HEK293 (cell line): ENCODE data around the gene PARD3.

Source experiments
- CTCF ChIA-PET: fragments of 350-600 bp; formaldehyde crosslinking; extraction: SDS; loops from one replicate; lab custom pipeline; 2021; ENCODE audit warnings: antibody characterized with exemption; lab: Yijun Ruan, JAX
- POLR2A ChIA-PET: fragments of 300-600 bp; formaldehyde crosslinking; extraction: SDS; loops from one replicate; lab custom pipeline; 2020; ENCODE audit warnings: antibody characterized with exemption, inconsistent platforms; lab: Yijun Ruan, JAX
- H3K27ac ChIP-seq: fragments of 200-500 bp; sonication (Bioruptor generic); 2 replicates; pipeline ENCODE4 v1.5.1; 2014; ENCODE audit warnings: low read depth, low read length, control low read depth, inconsistent platforms; ENCODE audit errors: extremely low read depth
- H3K36me3 ChIP-seq, 2 experiments: fragments of 200-500 bp in 1 of 2; sonication (Bioruptor generic) in 1 of 2; 1 replicate in 1 of 2; 2 replicates in 1 of 2; pipeline ENCODE4 v1.5.1; 2014 to 2017; ENCODE audit warnings: inconsistent platforms in 2 of 2, low read length in 2 of 2; ENCODE audit not compliant: control insufficient read depth in 2 of 2, insufficient read depth in 1 of 2
- H3K4me1 ChIP-seq: fragments of 200-500 bp; sonication (Bioruptor generic); 2 replicates; pipeline ENCODE4 v1.5.1; 2014; ENCODE audit warnings: mild to moderate bottlenecking, low read length, inconsistent platforms; ENCODE audit not compliant: control insufficient read depth, insufficient read depth
- H3K4me3 ChIP-seq: 2 replicates; pipeline ENCODE4 v1.5.1; 2011; ENCODE audit warnings: low read depth, mild to moderate bottlenecking, control low read depth, low read length, moderate library complexity
- H3K9me3 ChIP-seq: fragments of 200-500 bp; sonication (Bioruptor generic); 2 replicates; pipeline ENCODE4 v1.5.1; 2014; ENCODE audit warnings: low read depth, low read length, inconsistent platforms; ENCODE audit not compliant: control insufficient read depth, insufficient read depth
- GFI1B ChIP-seq: fragments of 450-650 bp; formaldehyde crosslinking; IDR thresholded peaks from 2 replicates; pipeline ENCODE4 v1.5.1; 2016; ENCODE audit warnings: missing biosample characterization, missing genetic modification characterization
- GLIS1 ChIP-seq: fragments of 450-650 bp; formaldehyde crosslinking; IDR thresholded peaks from 2 replicates; pipeline ENCODE4 v1.5.1; 2016; ENCODE audit warnings: missing biosample characterization, missing genetic modification characterization
- OSR2 ChIP-seq: fragments of 450-650 bp; formaldehyde crosslinking; IDR thresholded peaks from 2 replicates; pipeline ENCODE4 v1.5.1; 2016; ENCODE audit warnings: missing biosample characterization, missing genetic modification characterization
- PRDM1 ChIP-seq: fragments of 450-650 bp; formaldehyde crosslinking; IDR thresholded peaks from 2 replicates; pipeline ENCODE4; 2016; ENCODE audit warnings: missing biosample characterization, missing genetic modification characterization
- ZBTB11 ChIP-seq: fragments of 450-650 bp; formaldehyde crosslinking; conservative IDR thresholded peaks from 2 replicates; pipeline ENCODE4 v1.5.1; 2016; ENCODE audit warnings: low read depth, missing biosample characterization, missing genetic modification characterization
- ZBTB17 ChIP-seq: fragments of 450-650 bp; formaldehyde crosslinking; IDR thresholded peaks from 2 replicates; pipeline ENCODE4 v1.5.1; 2016; ENCODE audit warnings: missing biosample characterization, missing genetic modification characterization
- ZBTB21 ChIP-seq: fragments of 450-650 bp; formaldehyde crosslinking; IDR thresholded peaks from 2 replicates; pipeline ENCODE4 v1.5.1; 2017; ENCODE audit warnings: missing biosample characterization, missing genetic modification characterization
- ZFHX2 ChIP-seq: fragments of 450-650 bp; formaldehyde crosslinking; conservative IDR thresholded peaks from 2 replicates; pipeline ENCODE4 v1.5.1; 2016; ENCODE audit warnings: missing biosample characterization, missing genetic modification characterization
- ZFP37 ChIP-seq: fragments of 450-650 bp; formaldehyde crosslinking; IDR thresholded peaks from 2 replicates; pipeline ENCODE4 v1.5.1; 2016; ENCODE audit warnings: missing biosample characterization, missing genetic modification characterization
- ZIC2 ChIP-seq: fragments of 450-650 bp; formaldehyde crosslinking; IDR thresholded peaks from 2 replicates; pipeline ENCODE4 v1.5.1; 2016; ENCODE audit warnings: missing biosample characterization, missing genetic modification characterization
- ZNF148 ChIP-seq: fragments of 450-650 bp; formaldehyde crosslinking; IDR thresholded peaks from 2 replicates; pipeline ENCODE4 v1.5.0; 2017; ENCODE audit warnings: missing biosample characterization, missing genetic modification characterization, borderline replicate concordance
- ZNF2 ChIP-seq: fragments of 450-650 bp; formaldehyde crosslinking; IDR thresholded peaks from 2 replicates; pipeline ENCODE4 v1.5.1; 2016; ENCODE audit warnings: missing biosample characterization, missing genetic modification characterization
- ZNF274 ChIP-seq, 2 experiments: fragments of 200-500 bp in 1 of 2; fragments of 450-650 bp in 1 of 2; sonication (Bioruptor generic) in 1 of 2; formaldehyde crosslinking in 1 of 2; IDR thresholded peaks; 2 replicates each; pipeline versions ENCODE4 v1.5.1 to v1.6.1; 2014 to 2016; ENCODE audit warnings: borderline replicate concordance in 1 of 2, inconsistent platforms in 1 of 2, low read length in 1 of 2, missing biosample characterization in 1 of 2, missing genetic modification characterization in 1 of 2
- ZNF366 ChIP-seq: fragments of 450-650 bp; formaldehyde crosslinking; conservative IDR thresholded peaks from 2 replicates; pipeline ENCODE4 v1.5.1; 2016; ENCODE audit warnings: missing biosample characterization, missing genetic modification characterization
- ZNF394 ChIP-seq: fragments of 450-650 bp; formaldehyde crosslinking; IDR thresholded peaks from 2 replicates; pipeline ENCODE4 v1.5.1; 2016; ENCODE audit warnings: missing biosample characterization, missing genetic modification characterization, mild to moderate bottlenecking, moderate library complexity, borderline replicate concordance
- ZNF426 ChIP-seq: fragments of 450-650 bp; formaldehyde crosslinking; IDR thresholded peaks from 2 replicates; pipeline ENCODE4 v1.5.1; 2017; ENCODE audit warnings: missing biosample characterization, missing genetic modification characterization, mild to moderate bottlenecking, inconsistent platforms, moderate library complexity
- ZNF530 ChIP-seq: fragments of 450-650 bp; formaldehyde crosslinking; IDR thresholded peaks from 2 replicates; pipeline ENCODE4 v1.5.1; 2016; ENCODE audit warnings: low read depth, missing biosample characterization, missing genetic modification characterization
- ZNF654 ChIP-seq: fragments of 450-650 bp; formaldehyde crosslinking; IDR thresholded peaks from 2 replicates; pipeline ENCODE4 v1.5.1; 2016; ENCODE audit warnings: low read depth, missing biosample characterization, missing genetic modification characterization
- ZNF660 ChIP-seq: fragments of 450-650 bp; IDR thresholded peaks from 2 replicates; pipeline ENCODE4 v1.5.1; 2018; ENCODE audit warnings: missing biosample characterization, mild to moderate bottlenecking, missing genetic modification characterization
- ZSCAN23 ChIP-seq: fragments of 450-650 bp; formaldehyde crosslinking; IDR thresholded peaks from 2 replicates; pipeline ENCODE4 v1.5.1; 2016; ENCODE audit warnings: missing biosample characterization, missing genetic modification characterization
- ZSCAN4 ChIP-seq: fragments of 450-650 bp; formaldehyde crosslinking; IDR thresholded peaks from 2 replicates; pipeline ENCODE4 v1.5.1; 2017; ENCODE audit warnings: missing biosample characterization, missing genetic modification characterization
- ZXDB ChIP-seq: fragments of 450-650 bp; formaldehyde crosslinking; IDR thresholded peaks from 2 replicates; pipeline ENCODE4 v1.5.1; 2016; ENCODE audit warnings: missing biosample characterization, missing genetic modification characterization

The PARD3 gene

GRCh38 chr10:34504534-34504933 is 310.6 kb downstream of the PARD3 start:
- TF ChIP-seq ZNF426 (tag by site-specific recombination) (no peak), ZIC2 (peak; percentile 32; the same call in 1 of the 2 replicates), ZNF530 (tag by site-specific recombination) (no peak), ZBTB21 (tag by site-specific recombination) (no peak), ZNF2 (tag by site-specific recombination) (no peak), OSR2 (tag by site-specific recombination) (0 out of 2 replicates have a peak, but pooled peaks have one; percentile 15), PRDM1 (peak; percentile 53; the same call in 1 of the 2 replicates), ZXDB (no peak), ZNF654 (no peak), ZNF366 (tag by site-specific recombination) (0 out of 2 replicates have a peak, but pooled peaks have one; percentile 26), ZNF394 (0 out of 2 replicates have a peak, but pooled peaks have one; percentile 17), ZSCAN23 (tag by site-specific recombination) (no peak), GLIS1 (tag by site-specific recombination) (no peak), ZBTB17 (tag by site-specific recombination) (peak; percentile 64), ZFP37 (tag by site-specific recombination) (no peak), GFI1B (tag by site-specific recombination) (no peak), ZFHX2 (no peak), ZBTB11 (tag by site-specific recombination) (no peak), ZNF148 (tag by site-specific recombination) (no peak), ZNF274 (IDR thresholded peaks at IDR 0.05; ENCODE audit: low read length) (no peak), ZNF274 (tag by site-specific recombination; IDR thresholded peaks at IDR 0.05; ENCODE audit: borderline replicate concordance) (no peak), ZSCAN4 (tag by site-specific recombination) (no peak), ZNF660 (no peak)
- peaks cover 12% of the 10 kb centered on the region for H3K4me1 ChIP-seq
- H3K36me3 ChIP-seq: no peaks in the 10 kb centered on the region
- no peak overlapping the region for H3K27ac ChIP-seq
- H3K4me3 ChIP-seq: no peak overlapping the region
- ChIA-PET CTCF (interaction anchor here (0.7 to 1.3 kb wide), 3 partner anchors 133 to 1812 kb away, joined by 3 to 7 read pairs (median 4); no protein-coding TSS in a partner anchor), POLR2A (interaction anchor here (0.7 kb wide), 3 partner anchors 22 to 183 kb away, joined by 3 to 4 read pairs (median 4); no protein-coding TSS in a partner anchor)
- H3K9me3 ChIP-seq: no peaks in the 10 kb centered on the region
